GM19452 (cell line): ENCODE measurements around the gene CELSR3.

Source experiments
- ATAC-seq: cut with Tn5 transposase; IDR thresholded peaks from one replicate; pipeline ENCODE4 v1.9.1; 2021; ENCODE audit not compliant: unreplicated experiment

Gene CELSR3

GRCh38 chr3:48688032-48688736 is 25.5 kb upstream of the CELSR3 start:
- ATAC-seq: no peak

- ATAC-seq: no peak
Measured at GRCh38 chr3:48687220-48687678, 24.6 kb upstream of the CELSR3 start.

- ATAC-seq: no peak
Measured at GRCh38 chr3:48686538-48687219, 24.0 kb upstream of the CELSR3 start.

- ATAC-seq: peak; percentile 83
Measured at GRCh38 chr3:48685603-48686511, 23.2 kb upstream of the CELSR3 start, which contains the start of gene NCKIPSD. Gene NCKIPSD (minus strand): TSS chr3:48685915. CDS start chr3:48685807, 108 bp downstream.

DNA sequence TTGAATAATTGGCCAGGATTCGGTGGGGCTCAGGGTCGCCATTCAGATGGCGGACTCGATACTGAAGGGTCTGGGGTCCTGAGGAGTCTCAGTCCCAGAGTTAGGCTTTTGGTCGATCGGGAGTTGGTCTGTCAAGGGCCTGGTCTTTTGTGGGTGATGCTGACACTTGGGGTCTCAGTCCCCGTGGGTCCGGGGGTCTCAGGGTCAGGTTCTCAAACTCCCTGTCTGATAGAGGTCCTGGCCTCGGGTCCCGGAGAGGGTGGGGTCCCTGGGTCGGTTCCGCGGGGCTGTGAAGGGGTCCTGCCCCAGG is 22.6 kb upstream of the CELSR3 start:
- ATAC-seq: no peak

DNA sequence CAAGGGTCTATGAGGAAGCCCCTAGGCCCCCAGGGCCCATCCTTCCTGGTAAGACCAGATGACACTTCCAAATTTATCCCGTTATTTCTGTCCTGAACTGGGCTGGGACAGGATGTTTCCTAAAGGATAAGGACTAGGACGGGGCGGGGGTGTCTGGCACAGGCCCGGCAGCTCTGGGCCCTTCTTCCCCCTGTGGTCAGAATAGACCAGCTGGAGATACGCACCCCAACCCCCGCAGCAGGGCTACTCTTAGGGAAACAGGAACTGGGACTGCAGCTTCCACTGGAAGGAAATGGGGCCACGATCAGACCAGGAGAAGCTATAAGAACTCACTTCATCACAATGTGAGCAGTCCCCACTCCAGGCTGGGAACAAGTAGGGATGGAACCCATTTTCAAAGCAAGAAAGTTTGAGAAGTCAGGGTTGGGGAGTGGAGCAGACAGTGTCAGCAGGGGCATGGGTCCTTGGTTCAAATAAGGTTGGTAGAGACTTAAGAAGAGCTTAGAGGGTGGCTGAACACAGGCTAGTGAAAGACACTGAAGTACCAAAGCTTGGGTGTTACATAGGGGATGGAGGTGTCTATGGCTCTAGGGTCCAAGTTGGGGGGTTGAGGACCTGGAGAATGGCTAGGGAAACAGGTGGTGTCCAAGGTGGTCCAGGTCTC is 21.9 kb upstream of the CELSR3 start:
- no peak for ATAC-seq

GRCh38 chr3:48684054-48684349 is 21.3 kb upstream of the CELSR3 start:
- ATAC-seq: no peak

- ATAC-seq: no peak
Measured at GRCh38 chr3:48682786-48683185, 20.1 kb upstream of the CELSR3 start.

DNA sequence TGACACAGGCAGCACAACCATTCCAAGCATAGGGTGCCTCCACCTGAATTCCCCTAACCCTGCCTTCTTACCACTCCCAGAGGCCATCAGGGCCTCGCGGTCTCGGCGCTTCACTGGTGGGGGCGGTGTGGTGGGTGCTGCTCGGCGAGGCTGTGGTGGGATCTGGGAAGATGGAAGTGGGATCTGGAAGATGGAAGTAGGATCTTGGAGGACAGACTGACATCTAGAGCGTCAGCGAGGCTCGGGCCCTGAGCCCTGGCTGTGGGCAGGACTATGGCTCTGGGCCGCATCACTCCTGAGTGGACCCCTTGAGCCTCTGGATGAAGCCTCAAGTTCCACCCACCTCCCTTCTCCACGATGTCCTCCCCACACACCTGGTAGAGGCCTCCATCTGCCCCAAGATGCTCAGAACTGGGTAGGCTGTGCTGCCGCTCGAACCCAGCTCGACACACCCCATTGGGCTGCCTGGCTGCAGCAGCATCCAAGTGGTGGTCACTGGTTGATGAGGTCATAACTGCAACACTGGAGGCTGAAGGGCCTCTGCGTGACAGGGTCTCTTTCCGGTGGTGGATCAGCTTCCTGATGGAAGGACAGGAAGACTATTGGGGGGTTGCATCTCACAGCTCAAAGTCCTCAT is 19.4 kb upstream of the CELSR3 start:
- no peak for ATAC-seq

- no peak for ATAC-seq
Measured at GRCh38 chr3:48681541-48681880, 18.8 kb upstream of the CELSR3 start.

DNA sequence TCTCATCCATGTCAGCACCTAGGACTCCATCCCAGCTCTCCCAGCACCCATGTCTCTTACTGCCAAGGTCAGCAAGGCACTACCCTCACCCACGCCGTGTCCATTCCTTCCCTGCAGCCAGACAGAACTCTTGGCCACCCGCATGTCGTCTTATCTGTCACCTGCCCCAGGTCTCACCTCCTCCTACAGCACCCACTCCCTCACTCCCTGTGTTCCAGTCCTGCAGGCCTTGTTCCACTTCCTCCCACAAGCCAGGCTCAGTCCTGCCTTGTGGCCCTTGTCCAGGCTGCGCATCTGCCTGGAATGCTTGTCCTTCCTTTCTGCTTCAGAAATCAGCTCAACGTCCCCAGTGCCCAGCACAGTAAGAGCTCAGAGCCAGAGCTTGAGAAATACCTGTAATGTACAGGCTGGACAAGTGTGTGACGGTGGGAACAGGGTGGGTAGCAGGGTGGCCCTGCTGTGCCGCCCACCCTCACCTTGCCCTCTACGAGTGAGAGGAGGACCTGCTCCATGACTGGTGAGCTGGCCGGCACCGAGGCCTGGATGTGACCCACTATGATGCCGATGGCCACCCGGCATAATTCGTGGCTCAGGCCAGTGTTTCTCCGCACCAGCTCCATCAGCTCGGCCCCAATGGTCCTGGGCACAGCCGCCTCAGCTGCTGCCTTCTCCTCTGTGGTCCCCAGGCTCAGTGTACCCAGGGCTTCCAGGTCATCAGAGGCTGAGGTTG is 18.3 kb upstream of the CELSR3 start:
- ATAC-seq: no peak

- ATAC-seq: no peak
Measured at GRCh38 chr3:48679411-48680391, 17.0 kb upstream of the CELSR3 start.

- ATAC-seq: no peak
Measured at GRCh38 chr3:48678566-48679380, 16.1 kb upstream of the CELSR3 start.

DNA sequence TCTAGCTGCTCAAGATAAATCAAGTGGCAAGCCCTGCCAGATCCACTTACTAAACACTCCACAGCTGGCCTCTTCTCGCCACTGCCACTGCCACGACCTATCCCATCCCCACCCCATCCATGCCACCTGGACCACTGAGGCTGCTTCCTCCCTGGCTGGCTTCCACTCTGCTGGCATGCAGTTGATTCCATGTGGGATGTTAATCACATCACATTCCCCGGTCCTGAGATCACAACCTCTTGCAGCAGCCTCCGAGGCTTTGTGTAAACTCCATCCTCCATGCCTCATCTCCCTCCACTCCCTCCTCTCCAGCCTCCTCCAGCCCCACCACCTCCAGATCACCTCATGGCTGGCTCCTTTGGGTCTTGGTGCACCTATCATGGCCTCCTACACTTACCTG is 15.4 kb upstream of the CELSR3 start:
- no peak for ATAC-seq

GRCh38 chr3:48674505-48674904 is 11.8 kb upstream of the CELSR3 start:
- no peak for ATAC-seq

- ATAC-seq: no peak
Measured at GRCh38 chr3:48672522-48672921, 9.8 kb upstream of the CELSR3 start.

- no peak for ATAC-seq
Measured at GRCh38 chr3:48664929-48665328, 2.2 kb upstream of the CELSR3 start.

DNA sequence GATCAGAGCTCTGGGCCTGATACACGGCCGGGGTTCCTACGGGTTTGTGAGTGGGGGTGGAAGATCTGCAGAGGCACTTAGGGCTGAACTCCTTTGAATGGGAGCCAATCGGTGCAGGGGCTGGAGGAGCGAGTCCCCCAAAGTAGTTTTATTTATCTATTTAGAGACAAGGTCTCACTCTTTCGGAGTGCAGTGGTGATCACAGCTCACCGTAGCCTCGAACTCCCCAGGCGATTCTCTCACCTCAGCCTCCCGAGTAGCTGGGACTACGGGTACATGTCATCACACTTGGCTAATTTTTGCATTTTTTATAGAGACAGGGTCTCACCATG is 1.6 kb upstream of the CELSR3 start:
- ATAC-seq: no peak
